ENCODE results near the gene MYH11.

The MYH11 gene

GRCh38 chr16:15803618-15804017 is 53.2 kb downstream of the MYH11 start:
- Histone ChIP-seq H3K4me3 (ENCODE audit: low read depth, low read length) (no peak overlapping the region), H3K36me3 (ENCODE audit: control insufficient read depth, insufficient read depth, low read length) (no peaks in the 10 kb centered on the region), H3K79me2 (no peaks in the 10 kb centered on the region), H3K27me3 (ENCODE audit: control insufficient read depth, insufficient read depth, low read length) (no peaks in the 10 kb centered on the region), H3K4me1 (no peaks in the 10 kb centered on the region), H3K27ac (no peak overlapping the region), H2AFZ (no peak overlapping the region), H3K4me2 (ENCODE audit: low read length) (no peak overlapping the region), H3K9ac (no peak overlapping the region), H3K9me3 (ENCODE audit: control insufficient read depth, low read length) (no peaks in the 10 kb centered on the region)
- TF ChIP-seq CTCF (IDR thresholded peaks at IDR 0.05): no peak

GRCh38 chr16:15799851-15800495 is 56.9 kb downstream of the MYH11 start:
- no peak overlapping the region for H3K4me2 ChIP-seq (ENCODE audit: low read length)
- H3K27me3 ChIP-seq (ENCODE audit: control insufficient read depth, insufficient read depth, low read length): no peaks in the 10 kb centered on the region
- H3K4me1 ChIP-seq: no peaks in the 10 kb centered on the region
- no peak overlapping the region for H3K4me3 ChIP-seq (ENCODE audit: low read depth, low read length)
- H2AFZ ChIP-seq: no peak overlapping the region
- H3K36me3 ChIP-seq (ENCODE audit: control insufficient read depth, insufficient read depth, low read length): no peaks in the 10 kb centered on the region
- no peak overlapping the region for H3K27ac ChIP-seq
- H3K79me2 ChIP-seq: no peaks in the 10 kb centered on the region
- no peak for TF ChIP-seq CTCF (IDR thresholded peaks at IDR 0.05)
- H3K9me3 ChIP-seq (ENCODE audit: control insufficient read depth, low read length): no peaks in the 10 kb centered on the region
- no peak overlapping the region for H3K9ac ChIP-seq

GRCh38 chr16:15798671-15799070 is 58.2 kb downstream of the MYH11 start:
- no peak overlapping the region for H3K4me2 ChIP-seq (ENCODE audit: low read length)
- no peak overlapping the region for H3K9ac ChIP-seq
- no peaks in the 10 kb centered on the region for H3K36me3 ChIP-seq (ENCODE audit: control insufficient read depth, insufficient read depth, low read length)
- H3K27me3 ChIP-seq (ENCODE audit: control insufficient read depth, insufficient read depth, low read length): no peaks in the 10 kb centered on the region
- no peak overlapping the region for H2AFZ ChIP-seq
- no peak overlapping the region for H3K4me3 ChIP-seq (ENCODE audit: low read depth, low read length)
- no peaks in the 10 kb centered on the region for H3K79me2 ChIP-seq
- no peak for TF ChIP-seq CTCF (IDR thresholded peaks at IDR 0.05)
- H3K9me3 ChIP-seq (ENCODE audit: control insufficient read depth, low read length): no peaks in the 10 kb centered on the region
- H3K4me1 ChIP-seq: no peaks in the 10 kb centered on the region
- no peak overlapping the region for H3K27ac ChIP-seq

GRCh38 chr16:15796885-15797284 is 59.9 kb downstream of the MYH11 start:
- Histone ChIP-seq H3K4me1 (no peaks in the 10 kb centered on the region), H2AFZ (no peak overlapping the region), H3K79me2 (no peaks in the 10 kb centered on the region), H3K27me3 (ENCODE audit: control insufficient read depth, insufficient read depth, low read length) (no peaks in the 10 kb centered on the region), H3K4me2 (ENCODE audit: low read length) (no peak overlapping the region), H3K9ac (no peak overlapping the region), H3K36me3 (ENCODE audit: control insufficient read depth, insufficient read depth, low read length) (no peaks in the 10 kb centered on the region), H3K9me3 (ENCODE audit: control insufficient read depth, low read length) (no peaks in the 10 kb centered on the region), H3K4me3 (ENCODE audit: low read depth, low read length) (no peak overlapping the region), H3K27ac (no peak overlapping the region)
- TF ChIP-seq CTCF (IDR thresholded peaks at IDR 0.05): no peak

GRCh38 chr16:15795615-15796014 is 61.2 kb downstream of the MYH11 start:
- no peak for TF ChIP-seq CTCF (IDR thresholded peaks at IDR 0.05)
- H3K79me2 ChIP-seq: no peaks in the 10 kb centered on the region
- no peaks in the 10 kb centered on the region for H3K4me1 ChIP-seq
- H3K9ac ChIP-seq: no peak overlapping the region
- H3K4me2 ChIP-seq (ENCODE audit: low read length): no peak overlapping the region
- H2AFZ ChIP-seq: no peak overlapping the region
- no peak overlapping the region for H3K27ac ChIP-seq
- H3K4me3 ChIP-seq (ENCODE audit: low read depth, low read length): no peak overlapping the region
- H3K36me3 ChIP-seq (ENCODE audit: control insufficient read depth, insufficient read depth, low read length): no peaks in the 10 kb centered on the region
- no peaks in the 10 kb centered on the region for H3K9me3 ChIP-seq (ENCODE audit: control insufficient read depth, low read length)
- H3K27me3 ChIP-seq (ENCODE audit: control insufficient read depth, insufficient read depth, low read length): no peaks in the 10 kb centered on the region
